ENCODE results near the gene CCDC157.

DNA sequence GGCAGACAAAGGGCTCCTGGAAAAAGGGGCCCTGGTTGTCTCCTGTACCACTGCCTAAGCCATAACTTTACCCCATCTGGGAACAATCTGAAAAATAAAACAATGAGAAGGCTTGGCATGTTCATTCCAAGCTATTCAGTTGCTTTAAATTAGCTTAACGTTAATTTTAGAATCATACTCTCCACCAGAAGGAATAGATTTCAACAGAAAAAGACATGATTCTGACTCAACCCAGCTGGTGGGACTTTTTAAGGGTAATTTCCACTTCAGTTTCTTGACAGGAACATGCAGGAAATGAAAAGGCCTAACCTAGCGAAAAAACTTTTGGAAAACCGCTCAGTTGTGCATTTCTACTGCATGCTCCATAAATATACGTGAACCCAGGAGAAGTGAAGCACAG is 8.0 kb upstream of the CCDC157 start:
- TF ChIP-seq, protein P1, sequence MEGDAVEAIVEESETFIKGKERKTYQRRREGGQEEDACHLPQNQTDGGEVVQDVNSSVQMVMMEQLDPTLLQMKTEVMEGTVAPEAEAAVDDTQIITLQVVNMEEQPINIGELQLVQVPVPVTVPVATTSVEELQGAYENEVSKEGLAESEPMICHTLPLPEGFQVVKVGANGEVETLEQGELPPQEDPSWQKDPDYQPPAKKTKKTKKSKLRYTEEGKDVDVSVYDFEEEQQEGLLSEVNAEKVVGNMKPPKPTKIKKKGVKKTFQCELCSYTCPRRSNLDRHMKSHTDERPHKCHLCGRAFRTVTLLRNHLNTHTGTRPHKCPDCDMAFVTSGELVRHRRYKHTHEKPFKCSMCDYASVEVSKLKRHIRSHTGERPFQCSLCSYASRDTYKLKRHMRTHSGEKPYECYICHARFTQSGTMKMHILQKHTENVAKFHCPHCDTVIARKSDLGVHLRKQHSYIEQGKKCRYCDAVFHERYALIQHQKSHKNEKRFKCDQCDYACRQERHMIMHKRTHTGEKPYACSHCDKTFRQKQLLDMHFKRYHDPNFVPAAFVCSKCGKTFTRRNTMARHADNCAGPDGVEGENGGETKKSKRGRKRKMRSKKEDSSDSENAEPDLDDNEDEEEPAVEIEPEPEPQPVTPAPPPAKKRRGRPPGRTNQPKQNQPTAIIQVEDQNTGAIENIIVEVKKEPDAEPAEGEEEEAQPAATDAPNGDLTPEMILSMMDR (conservative IDR thresholded peaks at IDR 0.05) = no peak
- no peak for TF ChIP-seq EZH2 (IDR thresholded peaks at IDR 0.05; ENCODE audit: low read depth)
